ENCODE data around the gene ZNF609.

GRCh38 chr15:64562003-64562640 is 101.7 kb downstream of the ZNF609 start:
- TF ChIP-seq POLR2A (IDR thresholded peaks at IDR 0.05; ENCODE audit: low read depth, low read length) = no peak
- no peak for TF ChIP-seq TAF1 (IDR thresholded peaks at IDR 0.05; ENCODE audit: borderline replicate concordance, low read depth, low read length)
- no peak for TF ChIP-seq POLR2AphosphoS5 (IDR thresholded peaks at IDR 0.05; ENCODE audit: low read depth, low read length)

Measured in GM12892 (cell line).